NCI-H2107 treated with DMSO at 0.1 percent for 48 hours (cell line): Measurements from ENCODE around the gene SIDT1.

Source experiments
- DNase-seq: peaks from one replicate; lab custom pipeline; 2025; ENCODE audit not compliant: unreplicated experiment; lab: John Stamatoyannopoulos, UW

The SIDT1 gene

GRCh38 chr3:113678773-113679172 lies 146.4 kb downstream of the SIDT1 start:
- no peak for DNase-seq
